Measurements from ENCODE around the gene PRKAG1.

- TF ChIP-seq CTCF (IDR thresholded peaks at IDR 0.05; ENCODE audit: low read length) (no peak), EZH2 (optimal IDR thresholded peaks at IDR 0.05; ENCODE audit: low read depth, low read length) (no peak)
These were observed 30.4 kb upstream of the PRKAG1 start for GRCh38 chr12:49048953-49049352.
